ENCODE measurements around the gene GLG1.

DNA sequence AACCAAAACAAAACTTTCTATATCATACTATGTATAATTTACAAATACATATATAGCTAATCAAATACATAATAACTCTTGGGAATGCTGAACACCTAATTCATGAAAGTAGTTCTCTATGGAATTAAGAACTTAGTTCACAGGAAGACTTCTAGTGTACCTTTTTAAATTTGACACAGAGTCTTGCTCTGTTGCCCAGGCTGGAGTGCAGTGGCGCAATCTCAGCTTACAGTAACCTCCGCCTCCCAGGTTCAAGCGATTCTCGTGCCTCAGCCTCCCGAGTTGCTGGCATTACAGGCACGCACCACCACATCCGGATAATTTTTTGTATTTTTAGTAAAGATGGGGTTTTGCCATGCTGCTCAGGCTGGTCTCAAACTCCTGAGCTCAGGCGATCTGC is 35.1 kb upstream of the GLG1 start:
- TF ChIP-seq, protein P1, sequence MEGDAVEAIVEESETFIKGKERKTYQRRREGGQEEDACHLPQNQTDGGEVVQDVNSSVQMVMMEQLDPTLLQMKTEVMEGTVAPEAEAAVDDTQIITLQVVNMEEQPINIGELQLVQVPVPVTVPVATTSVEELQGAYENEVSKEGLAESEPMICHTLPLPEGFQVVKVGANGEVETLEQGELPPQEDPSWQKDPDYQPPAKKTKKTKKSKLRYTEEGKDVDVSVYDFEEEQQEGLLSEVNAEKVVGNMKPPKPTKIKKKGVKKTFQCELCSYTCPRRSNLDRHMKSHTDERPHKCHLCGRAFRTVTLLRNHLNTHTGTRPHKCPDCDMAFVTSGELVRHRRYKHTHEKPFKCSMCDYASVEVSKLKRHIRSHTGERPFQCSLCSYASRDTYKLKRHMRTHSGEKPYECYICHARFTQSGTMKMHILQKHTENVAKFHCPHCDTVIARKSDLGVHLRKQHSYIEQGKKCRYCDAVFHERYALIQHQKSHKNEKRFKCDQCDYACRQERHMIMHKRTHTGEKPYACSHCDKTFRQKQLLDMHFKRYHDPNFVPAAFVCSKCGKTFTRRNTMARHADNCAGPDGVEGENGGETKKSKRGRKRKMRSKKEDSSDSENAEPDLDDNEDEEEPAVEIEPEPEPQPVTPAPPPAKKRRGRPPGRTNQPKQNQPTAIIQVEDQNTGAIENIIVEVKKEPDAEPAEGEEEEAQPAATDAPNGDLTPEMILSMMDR (IDR thresholded peaks at IDR 0.05; ENCODE audit: low read depth, low read length, missing input control), result no peak
- TF ChIP-seq EGR1 (IDR thresholded peaks at IDR 0.05; ENCODE audit: low read depth in 2 of 2), result no peak
- TF ChIP-seq YY1 (IDR thresholded peaks at IDR 0.05), result no peak
- no peak for TF ChIP-seq RXRA (IDR thresholded peaks at IDR 0.05)
- TF ChIP-seq JUND (IDR thresholded peaks at IDR 0.05), result no peak
- TF ChIP-seq, protein P2, sequence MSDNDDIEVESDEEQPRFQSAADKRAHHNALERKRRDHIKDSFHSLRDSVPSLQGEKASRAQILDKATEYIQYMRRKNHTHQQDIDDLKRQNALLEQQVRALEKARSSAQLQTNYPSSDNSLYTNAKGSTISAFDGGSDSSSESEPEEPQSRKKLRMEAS (IDR thresholded peaks at IDR 0.05), result no peak
- TF ChIP-seq, protein P3, sequence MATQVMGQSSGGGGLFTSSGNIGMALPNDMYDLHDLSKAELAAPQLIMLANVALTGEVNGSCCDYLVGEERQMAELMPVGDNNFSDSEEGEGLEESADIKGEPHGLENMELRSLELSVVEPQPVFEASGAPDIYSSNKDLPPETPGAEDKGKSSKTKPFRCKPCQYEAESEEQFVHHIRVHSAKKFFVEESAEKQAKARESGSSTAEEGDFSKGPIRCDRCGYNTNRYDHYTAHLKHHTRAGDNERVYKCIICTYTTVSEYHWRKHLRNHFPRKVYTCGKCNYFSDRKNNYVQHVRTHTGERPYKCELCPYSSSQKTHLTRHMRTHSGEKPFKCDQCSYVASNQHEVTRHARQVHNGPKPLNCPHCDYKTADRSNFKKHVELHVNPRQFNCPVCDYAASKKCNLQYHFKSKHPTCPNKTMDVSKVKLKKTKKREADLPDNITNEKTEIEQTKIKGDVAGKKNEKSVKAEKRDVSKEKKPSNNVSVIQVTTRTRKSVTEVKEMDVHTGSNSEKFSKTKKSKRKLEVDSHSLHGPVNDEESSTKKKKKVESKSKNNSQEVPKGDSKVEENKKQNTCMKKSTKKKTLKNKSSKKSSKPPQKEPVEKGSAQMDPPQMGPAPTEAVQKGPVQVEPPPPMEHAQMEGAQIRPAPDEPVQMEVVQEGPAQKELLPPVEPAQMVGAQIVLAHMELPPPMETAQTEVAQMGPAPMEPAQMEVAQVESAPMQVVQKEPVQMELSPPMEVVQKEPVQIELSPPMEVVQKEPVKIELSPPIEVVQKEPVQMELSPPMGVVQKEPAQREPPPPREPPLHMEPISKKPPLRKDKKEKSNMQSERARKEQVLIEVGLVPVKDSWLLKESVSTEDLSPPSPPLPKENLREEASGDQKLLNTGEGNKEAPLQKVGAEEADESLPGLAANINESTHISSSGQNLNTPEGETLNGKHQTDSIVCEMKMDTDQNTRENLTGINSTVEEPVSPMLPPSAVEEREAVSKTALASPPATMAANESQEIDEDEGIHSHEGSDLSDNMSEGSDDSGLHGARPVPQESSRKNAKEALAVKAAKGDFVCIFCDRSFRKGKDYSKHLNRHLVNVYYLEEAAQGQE (IDR thresholded peaks at IDR 0.05), result no peak
- TF ChIP-seq TAF1 (conservative IDR thresholded peaks at IDR 0.05), result no peak
- TF ChIP-seq GABPA (IDR thresholded peaks at IDR 0.05 in 1 of 2, conservative IDR thresholded peaks at IDR 0.05 in 1 of 2), result no peak
- no peak for TF ChIP-seq RAD21 (IDR thresholded peaks at IDR 0.05)
- TF ChIP-seq, protein P4, sequence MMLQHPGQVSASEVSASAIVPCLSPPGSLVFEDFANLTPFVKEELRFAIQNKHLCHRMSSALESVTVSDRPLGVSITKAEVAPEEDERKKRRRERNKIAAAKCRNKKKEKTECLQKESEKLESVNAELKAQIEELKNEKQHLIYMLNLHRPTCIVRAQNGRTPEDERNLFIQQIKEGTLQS (IDR thresholded peaks at IDR 0.05), result no peak
- TF ChIP-seq SP1 (IDR thresholded peaks at IDR 0.05), result no peak
